Measurements from ENCODE around the gene FFAR1. TPM values are rescaled to one million over a fixed set of nuclear protein-coding genes. Genes with fewer than 3 reads are reported as not detected.

FFAR1 gene
- not detected in 2 replicates for total RNA-seq

DNA sequence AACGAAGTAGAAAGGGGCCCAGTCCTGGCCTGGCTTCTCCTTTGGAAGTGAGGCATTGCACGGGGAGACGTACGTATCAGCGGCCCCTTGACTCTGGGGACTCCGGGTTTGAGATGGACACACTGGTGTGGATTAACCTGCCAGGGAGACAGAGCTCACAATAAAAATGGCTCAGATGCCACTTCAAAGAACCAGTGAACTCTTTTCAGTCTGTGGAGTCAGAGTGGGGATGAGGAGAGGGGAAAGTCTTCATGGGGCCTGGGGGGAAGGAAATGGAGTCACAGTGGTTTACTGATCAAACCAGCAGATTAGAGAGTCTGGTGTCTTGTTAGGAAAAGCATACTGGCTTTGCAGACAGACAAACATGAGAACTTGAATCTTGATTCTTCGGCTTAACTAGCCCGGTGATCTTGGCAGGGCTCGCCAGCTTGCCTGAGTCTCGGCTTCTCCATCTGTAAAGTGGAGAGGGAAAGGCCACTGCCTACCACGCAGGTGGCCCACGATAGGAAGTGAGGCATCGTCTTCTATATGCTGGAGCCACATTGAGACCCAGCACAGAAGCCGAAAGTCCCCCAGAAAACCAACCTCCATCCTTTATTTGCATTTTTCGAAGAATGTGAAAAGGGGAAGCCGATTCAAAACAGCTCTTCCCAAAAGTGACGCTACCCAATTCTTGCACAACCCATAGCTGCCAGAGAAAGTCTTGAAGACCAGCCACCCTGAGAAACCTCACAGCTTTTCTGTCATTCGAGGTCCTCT is at the start of gene FFAR1:
Gene FFAR1, plus strand, starts transcription at position 732 of the 759 bp plus-strand sequence. CDS start 3,650 bp downstream, outside the sequence.

DNA sequence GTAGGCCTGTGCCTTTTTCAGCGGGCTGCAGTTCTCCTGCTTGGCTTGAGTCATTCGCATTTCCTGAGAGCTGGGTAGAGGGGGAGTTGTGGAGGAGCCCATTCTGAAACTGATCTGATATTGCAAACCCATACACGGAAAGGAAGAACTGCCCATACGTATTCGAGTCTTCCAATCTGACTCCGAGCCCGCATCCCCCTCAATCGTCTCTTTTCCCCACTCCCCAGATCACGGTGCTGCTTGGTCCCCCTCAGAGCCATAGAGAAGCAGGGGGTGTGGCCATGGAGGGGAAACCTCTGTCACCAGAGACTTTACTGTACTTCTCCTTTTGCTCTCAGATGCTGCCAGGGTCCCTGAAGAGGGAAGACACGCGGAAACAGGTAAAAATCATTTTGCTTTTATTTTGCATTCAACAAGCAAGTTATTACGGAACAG is 18.8 kb upstream of the FFAR1 start, which contains the start of gene CD22:
Gene CD22, plus strand, starts transcription at position 337 of the 435 bp plus-strand sequence. CDS start 2,854 bp downstream, outside the sequence.

GRCh38 chr19:35357867-35358573 is 10.3 kb downstream of the FFAR1 start, which contains the start of gene FFAR3:
FFAR3 (plus strand) TSS chr19:35358460; CDS start chr19:35358891, 431 bp downstream.

DNA sequence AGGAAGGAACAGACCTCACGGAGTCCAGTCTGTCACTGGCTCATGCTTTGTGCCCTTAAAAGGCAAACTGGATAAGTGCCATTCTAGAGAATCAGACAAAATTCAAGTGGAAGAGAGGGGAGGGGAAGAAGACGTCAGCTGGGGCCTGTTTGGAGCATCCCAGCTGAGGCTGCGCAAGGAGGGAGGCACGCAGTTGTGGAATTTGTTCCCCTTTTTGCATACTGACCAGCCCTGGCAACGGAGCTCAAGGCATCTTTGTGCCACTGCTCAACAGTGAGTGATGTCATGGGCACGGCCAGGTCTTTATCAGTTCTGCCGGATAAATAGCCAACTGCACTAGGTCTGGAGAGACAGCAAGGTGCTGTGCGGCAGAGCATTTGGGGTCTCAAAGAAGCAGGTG is 23.0 kb downstream of the FFAR1 start, which contains the start of gene GPR42:
Gene GPR42, plus strand, starts transcription at position 347 of the 400 bp plus-strand sequence. CDS start 292 bp downstream, outside the sequence.

Other genes starting within 250 kb of the FFAR1 start
- 194 and 479 TPM in 2 replicates for gene FXYD3, start 232.1 kb upstream of the FFAR1 start, total RNA-seq
- not detected in 2 replicates for gene LGI4, start 212.8 kb upstream of the FFAR1 start, total RNA-seq
- not detected in 2 replicates for gene FXYD1, start 209.1 kb upstream of the FFAR1 start, total RNA-seq
- gene FXYD7, start 204.6 kb upstream of the FFAR1 start, total RNA-seq, result not detected in 2 replicates
- gene FXYD5, start 193.2 kb upstream of the FFAR1 start, total RNA-seq, result 145 and 202 TPM in 2 replicates
- not detected in 2 replicates for gene FAM187B, start 119.2 kb upstream of the FFAR1 start, total RNA-seq
- 79.2 and 110 TPM in 2 replicates for gene LSR, start 98.9 kb upstream of the FFAR1 start, total RNA-seq
- gene USF2, start 78.9 kb upstream of the FFAR1 start, total RNA-seq, result 68.6 and 81.7 TPM in 2 replicates
- gene HAMP, start 65.4 kb upstream of the FFAR1 start, total RNA-seq, result not detected in 2 replicates
- not detected in 2 replicates for gene MAG, start 55.7 kb upstream of the FFAR1 start, total RNA-seq
- not detected in 2 replicates for gene CD22, start 18.7 kb upstream of the FFAR1 start, total RNA-seq
- not detected in 2 replicates for gene FFAR3, start 10.6 kb downstream of the FFAR1 start, total RNA-seq
- not detected in 2 replicates for gene GPR42, start 23.2 kb downstream of the FFAR1 start, total RNA-seq
- gene FFAR2, start 100.4 kb downstream of the FFAR1 start, total RNA-seq, result not detected in 2 replicates
- 1.4 and 4.2 TPM in 2 replicates for gene KRTDAP, start 142.6 kb downstream of the FFAR1 start, total RNA-seq
- gene DMKN, start 165.7 kb downstream of the FFAR1 start, total RNA-seq, result 317 and 408 TPM in 2 replicates
- 1.1 and 3.4 TPM in 2 replicates for gene SBSN, start 180.4 kb downstream of the FFAR1 start, total RNA-seq
- gene GAPDHS, start 185.6 kb downstream of the FFAR1 start, total RNA-seq, result not detected in 2 replicates
- gene TMEM147, start 197.7 kb downstream of the FFAR1 start, total RNA-seq, result 127 and 137 TPM in 2 replicates
- not detected in 2 replicates for gene ATP4A, start 215.8 kb downstream of the FFAR1 start, total RNA-seq
- gene PMIS2, start 238.3 kb downstream of the FFAR1 start, total RNA-seq, result not detected in 2 replicates

All from hair follicular keratinocyte (primary cell).